GM06990 (cell line): ENCODE data around the gene JAKMIP1.

Source experiments
- DNase-seq: peaks from one replicate; pipeline ENCODE4 v3.0.0-alpha.2; 2011; ENCODE audit not compliant: insufficient read length; ENCODE audit errors: extremely low read depth
- H3K27me3 ChIP-seq: replicated peaks from 2 replicates; pipeline ENCODE4 v1.6.0; 2011; ENCODE audit warnings: low read length; ENCODE audit not compliant: control insufficient read depth, insufficient read depth
- H3K36me3 ChIP-seq: 2 replicates; pipeline ENCODE4 v1.5.1; 2011; ENCODE audit warnings: low read length; ENCODE audit not compliant: control insufficient read depth, insufficient read depth
- H3K4me3 ChIP-seq: replicated peaks from 2 replicates; pipeline ENCODE4 v1.5.1; 2011; ENCODE audit warnings: low read depth, mild to moderate bottlenecking, control low read depth, low read length
- TF ChIP-seq, protein P1 (sequence below): IDR thresholded peaks from 2 replicates; pipeline ENCODE4 v1.5.1; 2011; ENCODE audit warnings: low read length, control low read depth, mild to moderate bottlenecking, inconsistent platforms; ENCODE audit not compliant: insufficient read depth, poor library complexity, severe bottlenecking

JAKMIP1 gene

DNA sequence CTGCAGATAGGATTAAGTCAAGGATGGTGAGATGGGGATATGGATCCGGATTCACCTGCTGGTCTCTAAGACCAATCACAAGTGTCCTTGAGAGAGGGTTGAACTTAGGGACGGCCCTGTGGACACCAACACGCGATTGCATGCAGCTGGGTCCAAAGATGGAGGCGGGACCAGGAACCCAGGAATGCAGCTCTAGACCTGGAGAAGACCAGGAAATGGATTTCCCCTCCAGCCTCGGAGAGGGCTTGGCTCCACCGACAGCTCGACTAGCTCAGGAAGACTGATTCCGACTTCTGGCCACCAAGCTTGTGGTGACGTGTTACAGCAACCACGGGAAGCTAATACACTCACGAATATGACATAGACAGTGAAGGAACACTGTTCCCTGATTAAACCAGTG lies 186.8 kb downstream of the JAKMIP1 start:
- TF ChIP-seq, protein P1, sequence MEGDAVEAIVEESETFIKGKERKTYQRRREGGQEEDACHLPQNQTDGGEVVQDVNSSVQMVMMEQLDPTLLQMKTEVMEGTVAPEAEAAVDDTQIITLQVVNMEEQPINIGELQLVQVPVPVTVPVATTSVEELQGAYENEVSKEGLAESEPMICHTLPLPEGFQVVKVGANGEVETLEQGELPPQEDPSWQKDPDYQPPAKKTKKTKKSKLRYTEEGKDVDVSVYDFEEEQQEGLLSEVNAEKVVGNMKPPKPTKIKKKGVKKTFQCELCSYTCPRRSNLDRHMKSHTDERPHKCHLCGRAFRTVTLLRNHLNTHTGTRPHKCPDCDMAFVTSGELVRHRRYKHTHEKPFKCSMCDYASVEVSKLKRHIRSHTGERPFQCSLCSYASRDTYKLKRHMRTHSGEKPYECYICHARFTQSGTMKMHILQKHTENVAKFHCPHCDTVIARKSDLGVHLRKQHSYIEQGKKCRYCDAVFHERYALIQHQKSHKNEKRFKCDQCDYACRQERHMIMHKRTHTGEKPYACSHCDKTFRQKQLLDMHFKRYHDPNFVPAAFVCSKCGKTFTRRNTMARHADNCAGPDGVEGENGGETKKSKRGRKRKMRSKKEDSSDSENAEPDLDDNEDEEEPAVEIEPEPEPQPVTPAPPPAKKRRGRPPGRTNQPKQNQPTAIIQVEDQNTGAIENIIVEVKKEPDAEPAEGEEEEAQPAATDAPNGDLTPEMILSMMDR, result no peak
- DNase-seq, result no peak
- no peaks in the 10 kb centered on the region for H3K36me3 ChIP-seq
- no peak overlapping the region for H3K4me3 ChIP-seq
- H3K27me3 ChIP-seq, result peaks cover 5% of the 10 kb centered on the region

GRCh38 chr4:6012200-6012599 lies 188.1 kb downstream of the JAKMIP1 start:
- Histone ChIP-seq H3K36me3 (no peaks in the 10 kb centered on the region), H3K27me3 (peaks cover 2% of the 10 kb centered on the region), H3K4me3 (no peak overlapping the region)
- no peak for DNase-seq
- TF ChIP-seq, protein P1, result no peak

- H3K4me3 ChIP-seq, result no peak overlapping the region
- H3K36me3 ChIP-seq, result no peaks in the 10 kb centered on the region
- TF ChIP-seq, protein P1, result no peak
- no peak for DNase-seq
- H3K27me3 ChIP-seq, result peaks cover 2% of the 10 kb centered on the region
Measured at GRCh38 chr4:6011686-6012085, 188.7 kb downstream of the JAKMIP1 start.

DNA sequence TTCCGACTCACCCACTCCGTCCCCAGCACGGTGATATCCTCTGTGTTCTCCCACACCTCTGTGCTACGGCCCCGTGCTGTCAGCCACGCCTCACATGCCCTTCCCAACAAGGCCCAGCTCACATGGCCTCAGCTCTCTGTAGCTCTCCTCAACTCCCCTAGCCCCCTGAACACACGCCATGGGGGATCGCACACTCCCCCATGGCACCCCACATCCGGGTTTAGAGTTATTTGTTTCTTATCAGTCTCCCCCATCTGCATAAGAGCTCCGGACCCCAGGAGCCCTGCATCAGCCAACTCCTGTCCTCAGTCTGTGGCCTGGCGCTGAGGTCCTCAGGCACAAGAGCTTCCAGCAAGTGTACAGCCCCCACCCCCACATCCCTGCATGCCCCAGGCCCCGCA lies 189.1 kb downstream of the JAKMIP1 start:
- H3K27me3 ChIP-seq, result peaks cover 2% of the 10 kb centered on the region
- no peaks in the 10 kb centered on the region for H3K36me3 ChIP-seq
- DNase-seq, result no peak
- no peak overlapping the region for H3K4me3 ChIP-seq
- TF ChIP-seq, protein P1, result no peak

DNA sequence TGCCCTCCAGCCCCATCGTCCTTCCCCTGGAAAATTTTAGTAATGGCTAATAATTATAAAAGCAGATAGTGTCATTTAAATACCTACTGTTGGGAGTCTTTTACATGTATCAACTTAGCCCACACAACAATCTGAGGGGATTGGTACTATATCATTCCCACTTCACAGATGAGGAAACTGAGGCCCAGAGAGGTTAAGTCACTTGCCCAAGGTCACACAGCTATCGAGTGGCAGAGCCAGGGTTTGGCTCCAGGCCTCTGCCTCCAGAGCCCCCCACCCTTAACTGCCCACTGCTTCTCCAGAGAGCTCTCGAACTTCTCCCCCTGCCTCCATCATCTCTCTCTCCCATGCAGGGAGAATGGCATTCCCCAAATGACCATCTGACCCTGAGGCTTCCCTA lies 189.6 kb downstream of the JAKMIP1 start:
- TF ChIP-seq, protein P1, result no peak
- Histone ChIP-seq H3K27me3 (peaks cover 2% of the 10 kb centered on the region), H3K4me3 (no peak overlapping the region), H3K36me3 (no peaks in the 10 kb centered on the region)
- no peak for DNase-seq

- no peaks in the 10 kb centered on the region for H3K36me3 ChIP-seq
- H3K4me3 ChIP-seq, result no peak overlapping the region
- DNase-seq, result no peak
- H3K27me3 ChIP-seq, result peaks cover 2% of the 10 kb centered on the region
- TF ChIP-seq, protein P1, result no peak
Measured at GRCh38 chr4:6009452-6009851, 190.9 kb downstream of the JAKMIP1 start.
